Transverse colon (tissue), 4 donors: ENCODE measurements around the gene PLAU. TPM values are rescaled to one million over a fixed set of nuclear protein-coding genes. Genes with fewer than 3 reads are reported as not detected.

Experiments used
- DNase-seq: peaks from one replicate; pipeline ENCODE4 v3.0.0-alpha.2; 2019
- H3K27ac ChIP-seq, 4 donors: fragments of 200-600 bp; sonication (generic); 2 replicates each; pipeline ENCODE4 v1.5.1; 2016 to 2018; ENCODE audit warnings: inconsistent platforms in 4 of 4
- H3K27me3 ChIP-seq: fragments of 200-600 bp; sonication (generic); 2 replicates; pipeline ENCODE4 v1.5.1; 2017; ENCODE audit warnings: inconsistent platforms
- H3K36me3 ChIP-seq, 4 donors: fragments of 200-600 bp; sonication (generic); 2 replicates each; pipeline ENCODE4 v1.5.1; 2017 to 2019; ENCODE audit warnings: inconsistent platforms in 4 of 4
- H3K4me1 ChIP-seq, 4 donors: fragments of 200-600 bp; sonication (generic); 2 replicates each; pipeline ENCODE4 v1.5.1; 2017 to 2020; ENCODE audit warnings: inconsistent platforms in 4 of 4
- H3K4me3 ChIP-seq, 4 donors: fragments of 200-600 bp; sonication (generic); 1 replicate in 1 of 4; 2 replicates in 3 of 4; pipeline versions ENCODE4 v1.5.1 to v1.6.1; 2017 to 2019; ENCODE audit warnings: inconsistent platforms in 4 of 4
- H3K9me3 ChIP-seq, 2 donors: fragments of 200-600 bp; sonication (generic); 2 replicates each; pipeline ENCODE4 v1.5.1; 2017 to 2019; ENCODE audit warnings: inconsistent platforms in 2 of 2
- CTCF ChIP-seq, 5 experiments: fragments of 200-600 bp in 3 of 5; fragments of 450-650 bp in 2 of 5; sonication (generic) in 3 of 5; IDR thresholded peaks; 1 replicate in 2 of 5; 2 replicates in 3 of 5; pipeline ENCODE4 v1.5.1; 2016 to 2017; ENCODE audit warnings: antibody characterized with exemption in 5 of 5, inconsistent platforms in 3 of 5, mild to moderate bottlenecking in 2 of 5, moderate library complexity in 1 of 5
- EP300 ChIP-seq: sonication (generic); formaldehyde crosslinking; IDR thresholded peaks from one replicate; pipeline ENCODE4 v1.6.1; 2017; ENCODE audit warnings: antibody characterized with exemption, low read depth
- POLR2A ChIP-seq: fragments of 450-650 bp; IDR thresholded peaks from one replicate; pipeline ENCODE4 v1.6.1; 2016; ENCODE audit warnings: antibody characterized with exemption, mild to moderate bottlenecking, moderate library complexity
- POLR2AphosphoS5 ChIP-seq, 3 donors: sonication (generic); formaldehyde crosslinking; IDR thresholded peaks; one replicate each; pipeline ENCODE4 v1.6.1; 2016; ENCODE audit warnings: antibody characterized with exemption in 3 of 3
- WGBS, 2 donors: methylation state at CpG; one replicate each; pipeline ENCODE4 v1.1.5; 2018; ENCODE audit warnings: low coverage in 1 of 2; 5-methylcytosine and 5-hydroxymethylcytosine counted together
- in situ Hi-C, 4 donors: fragments of 200-750 bp; cut with MboI; loops; one replicate each; pipeline versions ENCODE4 v1.15.0 to v1.15.1; 2017; ENCODE audit warnings: low sequenced_read_pairs in 3 of 4, low pct_ligation_motif_present in 1 of 4, low pct_unique_long_range_greater_than_20kb in 1 of 4
- intact Hi-C: fragments of 100-400 bp; cut with DNase I; formaldehyde crosslinking; loops from one replicate; pipeline ENCODE4 v1.15.1; 2023; ENCODE audit warnings: low total_unique reads
- total RNA-seq, 4 donors: library from RNA; depleted of rRNA; stranded (reverse); fragments of >200 nt; gene quantifications; one replicate each; pipeline ENCODE4 v1.1.0, GENCODE V29; 2016

Gene PLAU
- total RNA-seq, 4 donors from 2014 or later: 0.75 to 8.0 (median 2.3) TPM

- in situ Hi-C loops (no loop called here), intact Hi-C loops (loop anchor here (1.0 kb wide), 1 partner anchor 27 kb away; no protein-coding TSS in a partner anchor)
- peaks cover 6 to 62% (median 43%) of the 10 kb centered on the region in 4 donors for H3K4me1 ChIP-seq
Measured at GRCh38 chr10:73911553-73912004, 647 bp downstream of the PLAU start.

GRCh38 chr10:73914036-73914435 lies 3.1 kb downstream of the PLAU start:
- H3K4me1 ChIP-seq: peaks cover 6 to 48% (median 35%) of the 10 kb centered on the region in 4 donors
- 78% methylated on average over 10 of the region's 10 CpGs; no CpG with 5 or more reads in 1 of the 2 donors for WGBS, 2 donors
- H3K27me3 ChIP-seq: peaks cover 15% of the 10 kb centered on the region
- TF ChIP-seq POLR2AphosphoS5 (IDR thresholded peaks at IDR 0.05): no peak
- H3K4me3 ChIP-seq: no peak overlapping the region
- intact Hi-C loops (no loop called here), in situ Hi-C loops (no loop called here)
- H3K27ac ChIP-seq: no peak overlapping the region
- H3K36me3 ChIP-seq: no peaks in the 10 kb centered on the region
- DNase-seq: no peak
- no peaks in the 10 kb centered on the region for H3K9me3 ChIP-seq

More at GRCh38 chr10:73911553-73912004, 647 bp downstream of the PLAU start:
- WGBS, 2 donors: 22% methylated on average over 8 of the region's 14 CpGs; no CpG with 5 or more reads in 1 of the 2 donors
- H3K36me3 ChIP-seq: no peaks in the 10 kb centered on the region
- no peaks in the 10 kb centered on the region for H3K9me3 ChIP-seq
- TF ChIP-seq EP300 (no peak), CTCF (IDR thresholded peaks at IDR 0.05) (no peak), POLR2AphosphoS5 (IDR thresholded peaks at IDR 0.05) (no peak), POLR2A (no peak)
- H3K27ac ChIP-seq: peak overlapping the region; percentile 61 to 82 (median 76)
- peak overlapping the region; percentile 48 to 71 (median 58) for H3K4me3 ChIP-seq
- H3K27me3 ChIP-seq: peaks cover 15% of the 10 kb centered on the region
- DNase-seq: no peak

- H3K36me3 ChIP-seq: no peaks in the 10 kb centered on the region
- TF ChIP-seq EP300 (no peak), POLR2A (no peak), CTCF (IDR thresholded peaks at IDR 0.05) (no peak), POLR2AphosphoS5 (IDR thresholded peaks at IDR 0.05) (no peak)
- no peak overlapping the region for H3K4me3 ChIP-seq
- peaks cover 5 to 42% (median 25%) of the 10 kb centered on the region in 4 donors for H3K4me1 ChIP-seq
- peak overlapping the region in 1 of 4 donors; percentile 9 for H3K27ac ChIP-seq
- in situ Hi-C loops: no loop called here
- no peaks in the 10 kb centered on the region for H3K9me3 ChIP-seq
- intact Hi-C loops: no loop called here
- peaks cover 15% of the 10 kb centered on the region for H3K27me3 ChIP-seq
- WGBS, 2 donors: 70 to 78% methylated on average over 4 to 8 of the region's 8 CpGs
- no peak for DNase-seq
Measured at GRCh38 chr10:73915206-73915851, 4.4 kb downstream of the PLAU start.

- no peak for TF ChIP-seq POLR2AphosphoS5 (IDR thresholded peaks at IDR 0.05)
- TF ChIP-seq CTCF (IDR thresholded peaks at IDR 0.05): peak in 1 of 5 experiments; percentile 8
- no peak for TF ChIP-seq POLR2A
- no peak for TF ChIP-seq EP300
- Histone ChIP-seq H3K9me3 (no peaks in the 10 kb centered on the region), H3K4me1 (peaks cover 0 to 26% (median 11%) of the 10 kb centered on the region in 4 donors), H3K27ac (peak overlapping the region; percentile 1 to 30 (median 14)), H3K4me3 (no peak overlapping the region), H3K36me3 (no peaks in the 10 kb centered on the region), H3K27me3 (peaks cover 1% of the 10 kb centered on the region)
- 14 to 45% methylated on average over 2 to 5 of the region's 5 CpGs for WGBS, 2 donors
- intact Hi-C loops: no loop called here
- in situ Hi-C loops: no loop called here
- DNase-seq: peak; percentile 30
Measured at GRCh38 chr10:73916761-73917470, 6.0 kb downstream of the PLAU start.
